Ishikawa (cell line): ENCODE measurements around the gene BTN3A1.

Source experiments
- CEBPB ChIP-seq: IDR thresholded peaks from 2 replicates; pipeline ENCODE4 v1.6.1; 2012
- CREB1 ChIP-seq: IDR thresholded peaks from 2 replicates; pipeline ENCODE4 v1.6.1; 2012; ENCODE audit warnings: low read depth
- EGR1 ChIP-seq: IDR thresholded peaks from 2 replicates; pipeline ENCODE4 v1.6.1; 2012
- EP300 ChIP-seq: IDR thresholded peaks from 2 replicates; pipeline ENCODE4 v1.6.1; 2012; ENCODE audit warnings: borderline replicate concordance
- FOXM1 ChIP-seq: IDR thresholded peaks from 2 replicates; pipeline ENCODE4 v1.6.1; 2012; ENCODE audit warnings: low read depth, borderline replicate concordance
- MAX ChIP-seq: IDR thresholded peaks from 2 replicates; pipeline ENCODE4 v1.6.1; 2012
- NFIC ChIP-seq: IDR thresholded peaks from 2 replicates; pipeline ENCODE4 v1.6.1; 2012
- RAD21 ChIP-seq: IDR thresholded peaks from 2 replicates; pipeline ENCODE4 v1.6.1; 2012; ENCODE audit warnings: low read depth
- REST ChIP-seq: IDR thresholded peaks from 2 replicates; pipeline ENCODE4 v1.6.1; 2012; ENCODE audit warnings: low read depth, mild to moderate bottlenecking
- TAF1 ChIP-seq: IDR thresholded peaks from 2 replicates; pipeline ENCODE4 v1.6.1; 2012; ENCODE audit warnings: low read depth, mild to moderate bottlenecking
- TCF12 ChIP-seq: IDR thresholded peaks from 2 replicates; pipeline ENCODE4 v1.6.1; 2012; ENCODE audit warnings: low read depth
- TEAD4 ChIP-seq: IDR thresholded peaks from 2 replicates; pipeline ENCODE4 v1.6.1; 2012
- USF1 ChIP-seq: IDR thresholded peaks from 2 replicates; pipeline ENCODE4 v1.6.1; 2012
- YY1 ChIP-seq: IDR thresholded peaks from 2 replicates; pipeline ENCODE4 v1.6.1; 2012; ENCODE audit warnings: low read depth
- ZBTB7A ChIP-seq: IDR thresholded peaks from 2 replicates; pipeline ENCODE4 v1.6.1; 2012; ENCODE audit warnings: low read depth

The BTN3A1 gene

GRCh38 chr6:26414281-26414680 lies 12.2 kb downstream of the BTN3A1 start:
- TF ChIP-seq YY1 (no peak), USF1 (no peak), ZBTB7A (no peak), TEAD4 (no peak), CEBPB (no peak), NFIC (no peak)

- TF ChIP-seq REST: no peak
- no peak for TF ChIP-seq CEBPB
- TF ChIP-seq MAX: no peak
- TF ChIP-seq TAF1: no peak
- TF ChIP-seq TCF12: no peak
- no peak for TF ChIP-seq RAD21
- no peak for TF ChIP-seq ZBTB7A
- no peak for TF ChIP-seq YY1
- TF ChIP-seq NFIC: no peak
- no peak for TF ChIP-seq FOXM1
Measured at GRCh38 chr6:26415036-26415614, 13.1 kb downstream of the BTN3A1 start.

- no peak for TF ChIP-seq EGR1
Measured at GRCh38 chr6:26415791-26416190, 13.7 kb downstream of the BTN3A1 start.

- no peak for TF ChIP-seq EP300
- no peak for TF ChIP-seq REST
- no peak for TF ChIP-seq YY1
- TF ChIP-seq MAX: no peak
- TF ChIP-seq ZBTB7A: no peak
- no peak for TF ChIP-seq TCF12
Measured at GRCh38 chr6:26416288-26416687, 14.2 kb downstream of the BTN3A1 start.

GRCh38 chr6:26420688-26421171 lies 18.7 kb downstream of the BTN3A1 start:
- TF ChIP-seq RAD21 (peak; percentile 19; the same call in 1 of the 2 replicates), YY1 (no peak)

GRCh38 chr6:26421259-26422144 lies 19.4 kb downstream of the BTN3A1 start:
- 0 out of 2 replicates have a peak, but pooled peaks have one; percentile 23 for TF ChIP-seq TAF1
- TF ChIP-seq ZBTB7A: peak; percentile 70
- TF ChIP-seq CREB1: peak; percentile 80
- TF ChIP-seq USF1: no peak
- 0 out of 2 replicates have a peak, but pooled peaks have one; percentile 39 for TF ChIP-seq MAX
- TF ChIP-seq TCF12: no peak

GRCh38 chr6:26422329-26422728 lies 20.3 kb downstream of the BTN3A1 start:
- TF ChIP-seq FOXM1 (no peak), MAX (no peak), TCF12 (no peak), YY1 (no peak), RAD21 (no peak), TAF1 (no peak), EP300 (no peak), CEBPB (no peak), USF1 (no peak), REST (no peak), ZBTB7A (no peak), EGR1 (no peak), CREB1 (no peak), NFIC (no peak), TEAD4 (no peak)
